8988T (cell line): ENCODE results near the gene SNTG2.
"Not testable (repeated sequence)": the region's sequence is repeated elsewhere in the genome, so short reads cannot be mapped to it uniquely, and the experiment has no call there.

Source experiments
- DNase-seq: peaks from one replicate; pipeline ENCODE4 v3.0.0; 2011

Gene SNTG2

DNA sequence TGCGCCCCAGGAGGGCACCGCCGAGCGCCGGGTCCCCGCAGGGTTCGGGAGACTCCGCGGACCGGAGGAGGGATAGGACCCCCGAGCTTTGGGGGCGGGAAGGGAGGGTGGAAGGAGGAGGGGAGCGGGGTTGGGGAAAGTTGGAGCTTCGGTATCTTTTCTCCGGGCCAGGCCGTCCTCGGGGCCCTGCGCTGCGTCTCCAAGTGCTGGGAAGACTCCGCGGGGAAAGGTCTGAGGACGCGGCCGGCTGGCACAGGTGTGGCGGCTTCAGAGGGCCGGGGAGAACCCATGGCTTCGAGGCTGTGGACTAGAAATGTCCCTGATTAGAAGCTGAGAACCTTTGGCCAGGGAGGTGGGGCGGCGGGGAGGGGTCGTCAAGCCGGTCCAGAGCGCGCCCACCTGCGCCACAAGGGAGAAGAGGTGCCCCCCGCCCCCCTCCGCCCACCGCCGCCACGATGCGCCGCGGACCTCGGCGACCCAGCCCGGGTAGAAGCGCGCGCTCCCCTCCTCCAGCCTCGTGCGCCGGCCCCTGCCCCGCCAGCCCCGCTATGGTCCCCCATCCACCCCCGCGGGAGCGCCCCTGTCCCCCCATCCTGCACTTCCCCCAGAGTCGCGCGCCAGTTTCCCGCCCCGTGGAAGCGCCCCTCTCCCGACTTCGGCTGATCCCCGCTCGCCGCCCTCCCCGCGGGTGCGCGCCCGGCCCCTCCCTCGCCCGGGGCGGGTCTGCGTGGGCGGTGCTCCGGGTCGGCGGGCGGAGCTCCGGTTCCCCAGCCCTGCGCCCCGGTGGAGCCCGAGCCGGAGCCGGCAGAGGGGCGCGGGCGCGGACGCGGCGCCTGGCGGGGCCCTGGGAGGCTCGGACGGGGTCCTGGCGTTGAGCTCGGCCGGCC, at the start of gene SNTG2:
Gene SNTG2, plus strand, starts transcription at position 770 of the 887 bp plus-strand sequence. CDS start 148 bp downstream, outside the sequence.
- no peak for DNase-seq

DNA sequence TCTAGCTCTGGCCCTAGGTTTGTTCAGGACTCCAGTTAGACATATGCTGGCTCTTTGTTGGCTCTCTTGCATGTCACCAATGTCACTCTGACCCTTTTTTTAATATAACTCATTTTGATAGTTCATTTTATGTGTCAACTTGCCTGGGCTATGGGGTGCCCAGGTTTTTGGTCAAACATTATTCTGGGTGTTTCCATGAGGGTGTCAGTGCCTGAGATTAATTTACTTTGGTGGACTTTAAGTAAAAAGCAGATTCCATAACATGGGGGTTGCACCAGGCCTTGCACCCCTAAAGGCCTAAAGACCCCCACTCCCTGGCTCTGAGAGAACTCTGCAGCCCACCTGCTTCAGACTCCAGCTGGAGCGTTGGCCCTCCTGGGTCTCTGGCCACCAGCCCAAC, 48.1 kb upstream of the SNTG2 start:
- DNase-seq, result no peak

DNA sequence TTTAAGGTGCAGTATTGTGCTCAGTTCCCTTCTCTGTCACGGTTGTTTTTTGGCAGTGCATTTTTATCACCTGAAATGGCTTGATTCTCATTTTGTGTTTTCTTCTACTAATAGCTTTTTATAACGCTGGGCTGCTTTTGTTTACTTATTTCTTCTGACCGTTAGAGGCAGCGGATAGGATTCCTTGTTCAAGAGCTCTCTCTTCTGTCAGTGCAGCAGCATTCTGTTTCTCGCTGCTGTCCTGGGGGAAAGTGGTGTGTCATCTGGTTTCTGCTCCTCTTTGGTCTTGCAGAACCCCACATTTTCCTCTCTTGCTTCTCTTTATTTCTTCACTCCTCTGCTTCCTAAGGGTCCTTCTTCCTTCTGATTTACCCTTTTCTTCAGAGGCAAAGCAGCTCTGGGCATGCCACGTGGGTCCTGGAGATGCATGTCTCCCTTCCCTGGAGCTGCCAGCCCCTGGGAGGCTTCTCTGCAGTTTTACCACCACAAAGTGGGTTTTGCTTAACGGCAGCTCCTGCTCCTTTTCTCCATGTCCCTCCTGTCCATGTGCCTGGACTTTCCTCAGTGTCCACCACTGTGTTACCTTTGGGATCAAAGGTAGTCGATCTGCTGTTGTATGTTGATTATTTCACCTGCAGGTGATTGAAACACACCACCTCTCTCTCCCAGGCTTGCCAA, 47.3 kb upstream of the SNTG2 start:
- no peak for DNase-seq

DNA sequence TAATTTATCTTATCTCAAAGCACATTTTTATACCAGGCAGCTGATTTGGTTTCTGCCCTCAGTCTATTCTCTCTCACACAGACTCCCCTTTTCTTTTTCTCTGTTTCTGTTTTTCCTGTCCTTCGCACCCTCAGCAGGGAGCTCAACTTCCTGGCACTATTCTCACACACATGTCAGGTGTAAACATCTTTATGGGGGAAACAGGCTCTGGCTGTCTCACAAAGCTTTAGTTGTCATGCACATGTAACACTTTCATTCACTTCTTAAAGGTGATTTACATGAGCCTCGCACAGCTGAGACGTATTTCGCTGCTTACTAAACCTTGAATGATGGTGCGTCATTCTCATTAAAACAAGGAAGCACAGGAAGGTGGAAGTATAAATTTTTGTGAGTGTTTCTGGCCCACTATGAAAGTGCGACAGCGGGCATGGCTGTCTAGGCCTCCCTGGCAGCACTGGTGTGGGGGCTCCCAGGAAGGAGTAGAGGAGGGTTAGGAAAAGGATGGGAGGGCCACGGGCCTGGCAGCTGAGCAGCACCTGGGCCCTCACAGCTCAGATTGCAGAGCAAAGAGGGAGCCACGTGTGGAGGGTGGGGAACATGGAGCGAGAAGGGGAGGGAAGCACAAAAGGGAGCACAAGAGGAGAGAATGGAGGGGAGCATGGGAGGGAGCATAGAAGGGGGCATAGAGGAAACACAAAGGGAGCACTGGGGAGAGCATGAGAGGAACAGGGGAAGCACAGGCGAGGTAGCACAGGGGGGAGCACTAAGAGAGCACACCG, 46.2 kb upstream of the SNTG2 start:
- DNase-seq, result no peak

DNA sequence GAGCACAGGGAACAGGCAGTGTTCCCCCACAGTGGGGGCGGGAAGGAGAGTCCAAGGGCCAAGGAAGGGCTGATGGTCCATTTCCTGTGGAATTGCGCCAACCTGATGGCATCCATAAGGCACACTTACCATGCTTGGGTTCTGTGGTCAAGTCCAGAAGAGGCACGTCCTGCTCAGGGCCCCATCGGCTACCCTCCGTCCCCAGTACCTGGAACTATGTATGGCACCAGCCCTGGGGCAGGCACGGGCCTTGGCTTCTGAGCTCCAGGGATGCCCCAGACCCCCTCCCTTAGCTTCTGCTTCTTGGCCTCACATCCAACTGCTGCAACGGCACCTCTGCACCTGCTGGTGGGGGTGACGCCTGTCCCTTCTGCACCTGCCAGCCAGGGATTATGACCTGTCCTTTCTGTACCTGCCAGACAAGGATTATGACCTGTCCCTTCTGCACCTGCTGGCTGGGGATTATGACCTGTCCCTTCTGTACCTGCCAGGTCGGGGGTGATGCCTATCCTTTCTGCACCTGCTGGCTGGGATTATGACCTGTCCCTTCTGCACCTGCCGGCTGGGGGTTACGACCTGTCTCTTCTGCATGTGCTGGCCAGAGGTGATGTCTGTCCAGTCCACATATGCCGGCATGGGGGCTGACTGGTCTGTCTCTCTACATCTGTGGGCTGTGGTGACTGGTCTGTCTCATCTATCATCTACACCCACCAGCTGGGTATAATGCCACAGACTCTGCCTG, 45.4 kb upstream of the SNTG2 start:
- DNase-seq, result no peak

DNA sequence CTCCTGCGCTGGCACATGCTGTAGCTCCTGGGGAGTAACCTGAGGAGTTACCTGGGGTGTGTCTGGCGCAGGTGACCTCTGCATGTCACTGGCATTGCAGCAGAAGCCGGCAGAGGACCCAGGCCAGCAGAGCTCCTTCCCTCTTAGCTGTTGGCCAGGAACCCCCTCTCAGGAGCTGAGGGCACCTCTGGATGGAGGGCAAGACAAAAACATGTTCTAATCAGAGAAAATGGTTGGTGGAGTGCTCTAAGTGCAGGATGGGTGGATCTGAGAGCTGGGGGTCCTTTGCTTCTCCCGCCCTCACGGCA, 44.9 kb upstream of the SNTG2 start:
- DNase-seq, result no peak

DNA sequence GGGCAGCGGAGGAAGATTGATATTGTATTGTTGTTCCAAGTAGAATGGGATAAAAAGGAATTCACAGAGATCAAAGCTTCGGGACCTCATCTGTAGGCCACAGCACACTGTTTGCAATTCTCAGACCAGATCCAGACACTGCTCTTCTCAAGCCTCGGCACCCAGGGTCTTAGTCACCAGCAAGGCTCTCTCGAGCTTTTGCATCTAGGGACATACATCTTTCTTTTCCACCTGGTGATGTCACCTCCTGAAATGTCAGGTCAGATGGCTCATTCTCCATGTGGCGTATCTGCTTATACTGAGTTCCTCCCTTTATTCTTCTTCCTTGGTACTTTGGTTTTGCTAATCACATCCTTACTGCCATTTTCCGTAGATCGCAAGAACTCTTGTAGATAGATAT, 42.9 kb upstream of the SNTG2 start:
- DNase-seq, result no peak

DNA sequence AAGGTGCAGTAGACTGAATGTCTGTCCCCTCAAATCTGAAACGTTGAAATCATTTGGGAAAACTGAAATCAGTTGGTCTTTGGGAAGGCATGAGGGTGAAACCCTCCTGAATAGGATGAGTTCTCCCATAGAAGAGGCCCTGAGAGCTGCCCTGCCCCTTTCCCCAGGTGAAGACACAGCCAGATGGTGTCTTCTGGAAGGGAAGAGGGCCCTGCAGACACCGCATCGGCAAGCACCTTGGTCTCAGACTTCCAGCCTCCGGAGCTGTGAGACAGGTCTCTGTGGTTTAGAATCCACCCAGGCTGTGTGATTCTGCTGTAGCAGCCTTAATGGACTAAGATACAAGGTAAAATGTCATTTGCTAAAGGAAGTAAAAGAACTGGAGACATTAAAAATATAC, 42.1 kb upstream of the SNTG2 start:
- no peak for DNase-seq

DNA sequence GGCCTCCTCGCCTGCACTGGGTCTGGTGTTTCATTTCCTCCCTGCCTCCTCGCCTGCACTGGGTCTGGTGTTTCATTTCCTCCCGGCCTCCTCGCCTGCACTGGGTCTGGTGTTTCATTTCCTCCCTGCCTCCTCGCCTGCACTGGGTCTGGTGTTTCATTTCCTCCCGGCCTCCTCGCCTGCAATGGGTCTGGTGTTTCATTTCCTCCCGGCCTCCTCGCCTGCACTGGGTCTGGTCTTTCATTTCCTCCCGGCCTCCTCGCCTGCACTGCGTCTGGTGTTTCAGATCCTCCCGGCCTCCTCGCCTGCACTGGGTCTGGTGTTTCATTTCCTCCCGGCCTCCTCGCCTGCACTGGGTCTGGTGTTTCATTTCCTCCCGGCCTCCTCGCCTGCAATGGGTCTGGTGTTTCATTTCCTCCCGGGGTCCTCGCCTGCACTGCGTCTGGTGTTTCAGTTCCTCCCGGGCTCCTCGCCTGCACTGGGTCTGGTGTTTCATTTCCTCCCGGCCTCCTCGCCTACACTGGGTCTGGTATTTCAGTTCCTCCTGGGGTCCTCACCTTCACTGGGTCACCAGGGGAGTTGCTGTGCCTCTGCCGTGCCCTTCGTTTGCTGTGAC, 40.8 kb upstream of the SNTG2 start:
- DNase-seq, result not testable (repeated sequence)

DNA sequence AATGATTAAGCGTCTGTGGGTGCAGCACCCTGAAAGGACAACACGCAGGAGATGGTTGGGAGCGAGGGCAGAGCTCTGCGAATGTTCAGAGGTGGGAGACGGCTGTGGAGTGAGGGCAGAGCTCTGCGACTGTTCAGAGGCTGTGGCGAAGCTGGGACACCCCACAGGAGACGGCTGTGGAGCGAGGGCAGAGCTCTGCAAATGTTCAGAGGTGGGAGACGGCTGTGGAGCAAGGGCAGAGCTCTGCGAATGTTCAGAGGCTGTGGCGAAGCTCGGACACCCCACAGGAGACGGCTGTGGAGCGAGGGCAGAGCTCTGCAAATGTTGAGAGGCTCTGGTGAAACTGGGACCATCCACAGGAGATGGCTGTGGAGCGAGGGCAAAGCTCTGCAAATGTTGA, 40.0 kb upstream of the SNTG2 start:
- no peak for DNase-seq

DNA sequence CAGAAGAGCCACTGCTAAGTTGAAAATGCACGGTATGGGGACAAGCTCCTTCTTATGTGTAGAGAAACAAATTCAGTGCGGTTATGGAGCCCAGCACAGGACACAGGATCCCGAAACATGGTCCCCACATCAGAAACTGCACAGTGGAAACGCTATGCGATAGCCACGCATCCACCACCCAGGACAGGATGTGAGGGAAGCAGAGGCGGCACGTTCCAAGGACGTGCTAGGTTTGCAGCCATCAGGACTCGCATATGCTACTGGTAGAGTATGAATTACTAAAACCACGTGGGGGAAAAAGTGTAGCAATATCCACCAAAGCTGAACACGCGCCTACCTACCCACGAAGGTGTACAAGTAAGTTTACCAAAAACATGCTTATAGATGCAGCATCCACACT, 34.7 kb upstream of the SNTG2 start:
- no peak for DNase-seq

DNA sequence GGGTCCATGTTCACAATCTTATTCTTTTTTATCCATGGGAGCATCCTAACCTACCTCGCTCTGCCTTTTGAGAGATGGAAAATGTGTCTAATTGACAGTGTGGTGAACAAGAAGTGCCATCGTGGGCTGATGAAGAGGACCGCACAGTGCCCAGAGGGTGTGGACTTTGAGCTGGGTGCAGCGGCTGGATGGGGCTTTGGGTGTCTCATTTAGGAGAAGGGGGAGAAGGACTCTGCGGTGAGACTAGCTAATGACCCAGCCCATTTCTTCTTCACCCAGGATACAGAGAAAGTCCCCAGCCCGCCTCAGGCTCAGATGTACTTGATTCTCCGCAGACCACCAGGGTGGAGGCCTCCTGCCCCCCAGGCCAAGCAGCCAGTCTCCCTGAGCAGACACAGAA, 33.7 kb upstream of the SNTG2 start:
- DNase-seq, result no peak

DNA sequence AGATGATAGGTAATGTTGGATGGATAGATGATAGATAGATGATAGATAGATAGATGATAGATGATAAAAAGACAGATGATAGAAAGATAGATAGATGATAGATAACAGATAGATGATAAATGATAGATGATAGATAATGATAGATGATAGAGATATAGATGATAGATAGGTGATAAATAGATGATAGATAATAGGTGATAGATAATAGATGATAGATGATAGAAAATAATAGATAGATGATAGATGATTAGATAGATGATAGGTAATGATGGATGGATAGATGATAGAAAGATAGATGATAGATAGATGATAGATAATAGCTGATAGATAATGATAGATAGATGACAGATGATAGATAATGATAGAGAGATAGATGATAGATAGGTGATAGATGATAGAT, 31.0 kb upstream of the SNTG2 start:
- DNase-seq, result no peak

DNA sequence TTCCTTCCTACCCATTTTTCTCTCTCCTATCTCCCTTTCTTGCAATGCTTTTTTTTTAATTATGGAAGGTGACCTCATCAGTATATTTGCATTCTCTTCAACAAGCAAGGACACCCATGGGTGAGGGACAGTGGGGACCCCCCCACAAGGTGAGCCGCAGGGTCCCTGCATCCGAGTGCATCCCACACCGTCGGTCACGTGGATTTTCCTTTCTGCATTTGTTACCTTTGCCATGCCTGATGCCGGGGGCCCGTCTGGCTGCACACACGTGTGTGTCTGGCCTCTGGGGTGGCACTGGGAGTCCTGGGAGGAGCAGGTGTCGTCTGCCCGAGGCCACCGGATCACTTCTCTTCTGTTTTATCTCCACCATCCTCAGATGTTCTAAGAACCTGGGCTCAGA, 30.1 kb upstream of the SNTG2 start:
- DNase-seq, result no peak

DNA sequence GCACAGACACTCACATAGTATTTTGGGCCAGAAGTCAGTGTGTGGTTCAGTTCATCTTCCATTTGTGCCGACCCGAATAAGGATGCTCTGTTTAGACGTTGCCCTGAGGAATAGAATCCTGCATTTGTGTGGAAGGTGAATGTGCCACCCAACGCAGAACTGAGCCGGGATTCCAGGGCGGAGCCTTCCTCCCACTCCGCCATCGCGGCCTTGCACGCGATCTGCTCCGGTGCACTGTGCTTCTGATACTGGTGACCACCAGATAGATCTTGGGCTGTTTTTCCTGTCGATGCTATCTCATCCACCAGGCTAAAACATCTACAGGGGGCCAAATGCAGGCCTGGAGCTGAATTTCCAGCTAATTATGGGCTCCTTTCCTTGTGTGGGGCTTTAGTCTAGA, 29.6 kb upstream of the SNTG2 start:
- no peak for DNase-seq

DNA sequence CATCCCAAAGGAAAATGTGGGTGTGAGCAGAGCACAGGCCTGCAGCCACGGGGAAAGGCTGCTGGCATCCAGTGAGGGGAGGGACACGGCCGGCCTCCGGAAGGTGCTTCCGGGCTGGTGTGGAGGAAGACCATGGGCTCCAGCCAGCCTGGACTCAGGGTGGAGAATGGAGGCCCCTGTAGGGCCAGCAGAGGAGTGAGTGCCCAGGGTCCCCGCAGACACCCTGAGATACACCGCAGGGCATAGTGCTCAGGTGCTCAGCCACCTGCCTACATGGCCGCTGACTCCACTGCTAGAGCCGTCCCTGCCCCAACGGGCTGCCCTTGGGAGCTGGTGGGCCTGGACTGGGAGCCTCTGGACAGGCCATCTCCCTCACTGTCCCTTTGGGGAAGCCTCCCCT, 28.5 kb upstream of the SNTG2 start:
- no peak for DNase-seq

DNA sequence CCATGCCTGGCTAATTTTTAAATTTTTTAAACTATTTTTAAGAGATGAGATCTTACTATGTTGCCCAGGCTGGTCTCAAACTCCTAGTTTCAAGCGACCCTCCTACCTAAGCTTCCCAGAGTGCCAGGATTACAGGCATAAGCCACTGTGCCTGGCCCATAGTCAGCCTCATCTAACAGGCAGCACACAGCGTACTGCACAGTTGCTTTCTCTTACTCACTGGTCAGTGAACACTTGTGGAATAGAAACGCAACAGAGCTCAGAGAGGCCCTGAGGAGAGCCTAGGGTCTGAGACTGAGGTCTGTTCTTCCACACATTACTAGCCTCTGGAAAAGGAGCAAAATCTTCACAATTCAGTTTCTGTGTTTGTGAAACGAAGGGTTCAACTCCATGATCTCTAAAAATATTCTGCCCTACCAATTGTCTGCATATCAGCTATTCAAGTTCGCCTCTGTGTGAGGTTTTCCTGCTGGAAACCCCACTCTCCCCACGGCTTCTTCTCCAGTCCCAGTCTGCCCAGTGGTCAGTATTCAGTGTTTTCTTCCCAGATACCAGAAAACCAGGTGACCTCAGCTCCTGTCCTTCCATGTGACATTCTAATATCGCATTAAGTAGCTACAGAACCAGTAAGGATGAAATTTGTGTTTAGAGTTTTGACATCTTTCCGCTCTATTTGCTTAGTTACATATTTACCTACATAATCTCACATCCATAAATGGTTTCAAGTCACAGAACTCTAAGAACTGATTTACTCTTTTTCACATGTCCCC, 26.6 kb upstream of the SNTG2 start:
- DNase-seq, result no peak

DNA sequence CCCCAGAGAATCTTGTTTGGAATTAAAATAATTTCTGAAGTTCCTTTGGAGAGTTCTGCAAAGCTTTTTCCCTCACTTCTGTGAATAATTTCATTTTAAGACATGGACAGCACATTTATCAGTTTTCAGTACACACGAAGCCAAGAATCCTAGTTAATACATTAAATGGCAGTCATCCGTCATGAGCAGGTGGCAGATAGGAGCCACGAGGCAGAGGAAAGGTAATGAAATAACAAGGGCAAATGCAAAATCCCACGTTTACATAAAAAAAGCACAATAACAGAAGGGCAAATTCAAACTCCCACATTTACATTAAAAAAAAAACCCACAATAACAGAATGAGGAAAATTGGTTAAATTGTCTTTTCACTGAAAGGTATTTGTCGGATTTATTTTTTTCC, 25.9 kb upstream of the SNTG2 start:
- no peak for DNase-seq

DNA sequence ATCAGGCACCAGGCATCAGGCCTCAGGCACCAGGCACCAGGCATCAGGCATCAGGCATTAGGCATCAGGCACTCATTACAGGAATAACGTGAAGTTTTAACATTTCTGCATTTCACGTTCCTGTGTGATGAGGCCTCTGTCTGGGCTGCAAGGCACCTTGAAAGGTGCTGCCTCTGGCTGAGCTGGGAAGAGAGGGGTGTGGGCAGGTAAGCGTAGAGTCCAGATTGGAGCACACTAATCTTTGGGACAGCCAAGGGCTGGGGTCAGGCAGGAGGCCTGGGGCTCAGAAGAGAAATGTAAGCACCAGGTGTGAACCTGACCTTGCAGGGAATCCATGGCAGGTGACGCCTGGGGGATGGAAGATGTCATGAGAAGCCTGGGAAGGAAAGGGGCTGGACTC, 25.3 kb upstream of the SNTG2 start:
- DNase-seq, result no peak

DNA sequence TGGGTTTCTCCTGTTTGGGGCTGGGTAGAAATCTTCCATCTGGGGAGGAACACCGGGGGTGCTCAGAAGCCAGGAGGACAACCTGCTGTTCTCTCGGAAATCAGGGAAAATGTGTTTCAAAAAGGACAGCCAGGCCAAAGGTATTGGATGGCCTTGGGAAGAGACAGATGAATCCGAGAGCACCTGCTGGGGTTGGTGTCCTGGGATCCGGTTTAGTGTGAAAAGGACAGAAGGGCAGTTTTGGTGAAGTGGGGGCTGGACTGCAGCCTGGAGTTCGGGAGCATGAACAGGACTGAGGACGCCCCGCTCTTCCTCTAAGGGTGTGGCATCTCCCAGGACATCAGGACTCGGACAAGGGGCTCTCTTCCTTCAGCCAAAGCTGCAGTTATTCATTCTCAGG, 24.9 kb upstream of the SNTG2 start:
- DNase-seq, result no peak

DNA sequence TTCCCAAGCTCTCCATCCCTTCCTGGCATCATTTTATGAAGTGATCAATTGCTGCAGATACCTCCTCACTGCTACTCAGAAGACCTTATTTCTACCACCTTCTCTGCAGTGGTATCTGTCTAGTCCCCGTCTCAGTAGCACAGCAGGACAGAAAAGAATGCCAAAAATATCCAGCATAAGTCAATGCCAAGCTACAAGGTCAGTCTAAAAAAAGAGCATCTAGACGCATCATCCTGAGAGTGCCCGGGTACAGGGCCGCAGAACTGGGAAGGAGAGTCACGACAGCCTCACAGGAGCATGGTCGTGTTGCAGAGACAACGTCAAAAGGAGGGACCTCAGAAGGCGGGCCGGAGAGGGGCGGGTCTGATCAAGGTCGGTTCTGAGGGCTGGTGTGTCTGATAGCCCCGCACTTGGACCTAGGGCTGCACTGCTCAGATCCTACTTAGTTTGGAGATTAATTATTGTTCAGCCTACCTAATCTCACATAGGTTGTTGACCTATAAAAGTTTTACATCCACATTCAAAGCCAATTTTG, 24.3 kb upstream of the SNTG2 start:
- DNase-seq, result no peak

DNA sequence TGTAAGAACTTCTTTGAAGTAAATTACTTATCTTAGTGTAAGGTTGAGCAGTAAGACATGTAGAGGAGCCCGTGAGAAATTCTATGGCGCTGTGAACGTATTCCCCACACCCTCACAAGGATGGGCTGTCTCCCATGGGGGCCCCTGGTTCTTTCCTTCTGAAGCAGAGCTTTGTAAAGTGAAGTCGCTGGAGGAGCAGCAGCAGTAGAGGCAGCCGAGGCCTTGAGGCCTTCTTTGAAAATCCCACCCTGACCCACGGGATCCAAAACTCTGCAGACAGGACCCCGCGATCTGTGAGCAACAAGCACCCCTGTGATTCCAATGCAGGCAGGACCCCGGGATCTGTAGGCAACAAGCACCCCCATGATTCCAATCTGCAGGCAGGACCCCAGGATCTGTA, 23.8 kb upstream of the SNTG2 start:
- no peak for DNase-seq
